Breast epithelium (tissue), 4 donors: ENCODE measurements around the gene DUSP15. TPM values are rescaled to one million over a fixed set of nuclear protein-coding genes. Genes with fewer than 3 reads are reported as not detected.

Experiments
- DNase-seq, 2 donors: peaks; one replicate each; pipeline ENCODE4 v3.0.0-alpha.2; 2019; ENCODE audit warnings: low spot score in 2 of 2
- H3K27ac ChIP-seq, 2 donors: fragments of 200-600 bp; sonication (generic) in 1 of 2; one replicate each; pipeline ENCODE4 v1.5.1; 2016 to 2019; ENCODE audit warnings: mild to moderate bottlenecking in 1 of 2
- H3K27me3 ChIP-seq, 2 donors: fragments of 200-600 bp; sonication (generic) in 1 of 2; one replicate each; pipeline versions ENCODE4 v1.5.1 to v1.6.0; 2017 to 2019; ENCODE audit warnings: control low read depth in 1 of 2, mild to moderate bottlenecking in 1 of 2
- H3K36me3 ChIP-seq: fragments of 200-600 bp; one replicate; pipeline ENCODE4 v1.5.1; 2019
- H3K4me1 ChIP-seq, 2 donors: fragments of 200-600 bp; sonication (generic); one replicate each; pipeline ENCODE4 v1.5.1; 2016 to 2019; ENCODE audit warnings: control low read depth in 1 of 2
- H3K4me3 ChIP-seq, 3 donors: fragments of 200-600 bp; sonication (generic); 1 replicate in 2 of 3; 2 replicates in 1 of 3; pipeline ENCODE4 v1.5.1; 2016 to 2019; ENCODE audit warnings: mild to moderate bottlenecking in 3 of 3, moderate library complexity in 2 of 3
- H3K9me3 ChIP-seq, 2 donors: fragments of 200-600 bp; sonication (generic) in 1 of 2; one replicate each; pipeline ENCODE4 v1.5.1; 2016 to 2019; ENCODE audit warnings: control low read depth in 1 of 2
- CTCF ChIP-seq, 3 donors: fragments of 450-650 bp; IDR thresholded peaks; one replicate each; pipeline ENCODE4 v1.5.1; 2016 to 2017; ENCODE audit warnings: antibody characterized with exemption in 3 of 3, mild to moderate bottlenecking in 3 of 3, moderate library complexity in 3 of 3
- POLR2A ChIP-seq: fragments of 450-650 bp; IDR thresholded peaks from one replicate; pipeline ENCODE4 v1.6.1; 2016; ENCODE audit warnings: antibody characterized with exemption, mild to moderate bottlenecking, moderate library complexity
- POLR2AphosphoS5 ChIP-seq, 3 donors: sonication (generic); formaldehyde crosslinking; IDR thresholded peaks; one replicate each; pipeline ENCODE4 v1.6.1; 2017; ENCODE audit warnings: antibody characterized with exemption in 3 of 3
- intact Hi-C: fragments of 100-400 bp; cut with DNase I; formaldehyde crosslinking; loops from one replicate; pipeline ENCODE4 v1.15.1; 2023; ENCODE audit warnings: low total_unique reads
- total RNA-seq, 3 donors: library from RNA; depleted of rRNA; stranded (reverse); fragments of >200 nt; gene quantifications; one replicate each; pipeline ENCODE4 v1.1.0, GENCODE V29; 2016

DUSP15 gene
- total RNA-seq, 3 donors from 2014 or later = 1.9 to 3.6 (median 2.1) TPM

GRCh38 chr20:31848088-31848999 is 22.0 kb downstream of the DUSP15 start:
- no peak for DNase-seq
- no peak overlapping the region for H3K4me3 ChIP-seq
- no peaks in the 10 kb centered on the region for H3K4me1 ChIP-seq
- H3K27me3 ChIP-seq = peaks cover 0 to 22% of the 10 kb centered on the region in 2 donors
- no peaks in the 10 kb centered on the region for H3K9me3 ChIP-seq
- no peak overlapping the region for H3K27ac ChIP-seq
- no peaks in the 10 kb centered on the region for H3K36me3 ChIP-seq
- TF ChIP-seq POLR2AphosphoS5 (IDR thresholded peaks at IDR 0.05) (no peak), POLR2A (no peak), CTCF (IDR thresholded peaks at IDR 0.05) (no peak)
- intact Hi-C loops = no loop called here

DNA sequence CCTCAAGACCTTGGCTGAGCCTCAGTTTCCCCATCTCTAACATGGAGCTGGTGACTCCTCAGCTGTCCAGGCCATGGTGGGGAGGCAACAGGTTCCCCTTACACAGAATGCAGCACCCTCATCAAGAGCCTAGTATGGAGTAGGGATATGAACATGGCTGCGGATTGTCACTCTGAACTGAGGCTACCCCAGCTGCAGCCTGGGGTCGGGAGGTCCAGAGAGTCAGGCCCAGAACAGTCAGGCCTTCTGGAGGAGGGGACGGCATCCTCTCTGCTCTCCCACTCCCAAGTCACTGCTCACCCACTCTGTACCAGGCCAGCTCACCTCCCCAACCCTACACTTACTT is 23.6 kb downstream of the DUSP15 start:
- Histone ChIP-seq H3K27me3 (peaks cover 0 to 18% of the 10 kb centered on the region in 2 donors), H3K4me3 (no peak overlapping the region), H3K4me1 (no peaks in the 10 kb centered on the region), H3K27ac (no peak overlapping the region), H3K36me3 (no peaks in the 10 kb centered on the region), H3K9me3 (no peaks in the 10 kb centered on the region)
- no peak for TF ChIP-seq POLR2AphosphoS5 (IDR thresholded peaks at IDR 0.05)
- intact Hi-C loops = no loop called here
- DNase-seq = no peak

GRCh38 chr20:31845300-31845863 is 24.9 kb downstream of the DUSP15 start, which contains the start of gene FOXS1:
FOXS1 (minus strand) TSS chr20:31845604; CDS start chr20:31845542, 62 bp downstream.
- DNase-seq = peak in 1 of 2 donors; percentile 22
- Histone ChIP-seq H3K9me3 (no peaks in the 10 kb centered on the region), H3K27me3 (peaks cover 0 to 18% of the 10 kb centered on the region in 2 donors), H3K36me3 (no peaks in the 10 kb centered on the region), H3K4me1 (no peaks in the 10 kb centered on the region), H3K4me3 (peak within 1 kb of the TSS; percentile 23 to 51 (median 30)), H3K27ac (peak within 1 kb of the TSS in 1 of 2 donors; percentile 69)
- intact Hi-C loops = no loop called here
- TF ChIP-seq CTCF (IDR thresholded peaks at IDR 0.05) (no peak), POLR2A (no peak), POLR2AphosphoS5 (IDR thresholded peaks at IDR 0.05) (no peak)

DNA sequence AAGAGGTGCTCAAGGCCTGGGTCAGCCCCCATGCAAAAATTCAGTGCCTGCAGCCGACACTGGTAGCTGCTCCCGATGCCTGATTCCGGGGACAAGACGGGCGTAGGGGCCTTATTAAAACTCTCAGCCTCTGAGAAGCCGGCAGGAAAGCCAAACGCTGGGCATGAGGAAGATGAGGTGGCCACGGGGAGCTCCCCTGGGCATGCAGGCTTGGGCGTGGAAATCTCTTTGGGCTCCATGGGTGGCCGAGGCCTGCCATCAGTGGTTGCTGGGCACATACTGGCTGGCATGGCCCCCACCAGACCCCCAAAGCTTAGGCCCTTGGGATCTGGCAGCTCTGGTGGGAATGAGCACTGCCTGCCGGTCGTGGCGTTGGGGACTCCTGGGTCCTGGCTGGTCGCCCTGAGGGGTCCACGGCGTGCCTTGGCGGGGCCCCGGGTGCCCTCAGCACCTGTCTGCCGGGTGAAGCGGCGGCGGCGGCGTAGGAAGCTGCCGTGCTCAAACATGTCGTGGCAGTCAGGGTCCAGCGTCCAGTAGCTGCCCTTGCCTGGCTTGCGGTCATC is 25.5 kb downstream of the DUSP15 start:
- H3K4me3 ChIP-seq = peak overlapping the region; percentile 23 to 51 (median 30)
- intact Hi-C loops = no loop called here
- DNase-seq = no peak
- H3K9me3 ChIP-seq = no peaks in the 10 kb centered on the region
- H3K27ac ChIP-seq = peak overlapping the region in 1 of 2 donors; percentile 69
- H3K4me1 ChIP-seq = no peaks in the 10 kb centered on the region
- TF ChIP-seq POLR2A (no peak), CTCF (IDR thresholded peaks at IDR 0.05) (no peak), POLR2AphosphoS5 (IDR thresholded peaks at IDR 0.05) (no peak)
- H3K36me3 ChIP-seq = no peaks in the 10 kb centered on the region
- peaks cover 0 to 14% of the 10 kb centered on the region in 2 donors for H3K27me3 ChIP-seq

- Histone ChIP-seq H3K4me3 (no peak overlapping the region), H3K27ac (peak overlapping the region in 1 of 2 donors; percentile 69), H3K27me3 (peaks cover 0 to 4% of the 10 kb centered on the region in 2 donors), H3K4me1 (no peaks in the 10 kb centered on the region), H3K36me3 (no peaks in the 10 kb centered on the region), H3K9me3 (no peaks in the 10 kb centered on the region)
- intact Hi-C loops = no loop called here
- DNase-seq = no peak
- TF ChIP-seq CTCF (IDR thresholded peaks at IDR 0.05) (no peak), POLR2AphosphoS5 (IDR thresholded peaks at IDR 0.05) (no peak), POLR2A (no peak)
Measured at GRCh38 chr20:31843881-31844280, 26.4 kb downstream of the DUSP15 start.
